GM13977 (cell line): Measurements from ENCODE around the gene FZD10.

Experiments
- DNase-seq: peaks from one replicate; pipeline ENCODE4 v3.0.0; 2012; ENCODE audit warnings: low spot score
- CTCF ChIP-seq: IDR thresholded peaks from 2 replicates; pipeline ENCODE4 v1.5.1; 2012; ENCODE audit warnings: mild to moderate bottlenecking, control low read depth; ENCODE audit not compliant: insufficient read depth; ENCODE audit errors: extremely low read depth, missing control alignments
- in situ Hi-C: fragments of 300-500 bp; cut with MboI; formaldehyde crosslinking; loops from one replicate; pipeline ENCODE4 v1.12.0; 2022; ENCODE audit warnings: low sequenced_read_pairs, low pct_unique_long_range_greater_than_20kb, mixed read lengths, inconsistent platforms; ENCODE audit not compliant: unreplicated experiment

FZD10 gene

GRCh38 chr12:130213249-130213648 is 51.0 kb downstream of the FZD10 start:
- no peak for TF ChIP-seq CTCF
- in situ Hi-C loops = no loop called here
- DNase-seq = no peak

- no peak for TF ChIP-seq CTCF
- no peak for DNase-seq
- in situ Hi-C loops = no loop called here
Measured at GRCh38 chr12:130214686-130215395, 52.6 kb downstream of the FZD10 start.
